Loucy (cell line): ENCODE data around the gene ABLIM1.

ENCODE experiments used
- H2AFZ ChIP-seq: fragments of 200-600 bp; sonication (generic); 2 replicates; pipeline ENCODE4 v1.6.0; 2016; ENCODE audit warnings: antibody characterized with exemption, mild to moderate bottlenecking, low read length, moderate library complexity
- H3F3A ChIP-seq: fragments of 200-600 bp; 2 replicates; pipeline ENCODE4 v1.6.0; 2016; ENCODE audit warnings: antibody characterized with exemption, low read depth, mild to moderate bottlenecking
- H3K27me3 ChIP-seq: fragments of 200-600 bp; sonication (generic); 2 replicates; pipeline ENCODE4 v1.6.1; 2014; ENCODE audit warnings: low read length, mild to moderate bottlenecking; ENCODE audit not compliant: insufficient read depth, poor library complexity, severe bottlenecking
- H3K36me3 ChIP-seq: fragments of 200-600 bp; sonication (generic); 2 replicates; pipeline ENCODE4 v1.6.1; 2016; ENCODE audit warnings: low read length; ENCODE audit not compliant: insufficient read depth
- H3K4me1 ChIP-seq: fragments of 200-600 bp; sonication (generic); 2 replicates; pipeline ENCODE4 v1.5.1; 2014; ENCODE audit warnings: low read length, mild to moderate bottlenecking; ENCODE audit not compliant: insufficient read depth, poor library complexity, severe bottlenecking
- H3K4me2 ChIP-seq: fragments of 200-600 bp; sonication (generic); 2 replicates; pipeline ENCODE4 v1.6.0; 2014; ENCODE audit warnings: antibody characterized with exemption, low read length, low read depth, mild to moderate bottlenecking; ENCODE audit not compliant: poor library complexity, severe bottlenecking
- H3K4me3 ChIP-seq: fragments of 200-600 bp; sonication (generic); 2 replicates; pipeline ENCODE4 v1.5.1; 2014; ENCODE audit warnings: low read length, mild to moderate bottlenecking, mixed read lengths; ENCODE audit not compliant: poor library complexity, severe bottlenecking
- H3K79me2 ChIP-seq: fragments of 200-600 bp; sonication (generic); 2 replicates; pipeline ENCODE4 v1.6.1; 2014; ENCODE audit warnings: low read length; ENCODE audit not compliant: insufficient read depth
- H3K9ac ChIP-seq: fragments of 200-600 bp; sonication (generic); 2 replicates; pipeline ENCODE4 v1.6.0; 2014; ENCODE audit warnings: mild to moderate bottlenecking, low read depth, low read length, moderate library complexity; ENCODE audit not compliant: poor library complexity, severe bottlenecking
- H3K9me2 ChIP-seq: fragments of 200-600 bp; sonication (generic); replicated peaks from 2 replicates; pipeline ENCODE4 v1.6.1; 2016; ENCODE audit warnings: low read depth, low read length, mixed read lengths
- H3K9me3 ChIP-seq: fragments of 200-600 bp; sonication (generic); 2 replicates; pipeline ENCODE4 v1.6.1; 2014; ENCODE audit warnings: mild to moderate bottlenecking, antibody characterized with exemption, low read length, low read depth; ENCODE audit not compliant: insufficient read depth
- H4K20me1 ChIP-seq: fragments of 200-600 bp; sonication (generic); 2 replicates; pipeline ENCODE4 v1.6.0; 2014; ENCODE audit warnings: antibody characterized with exemption, low read length, mild to moderate bottlenecking; ENCODE audit not compliant: insufficient read depth, poor library complexity, severe bottlenecking
- CTCF ChIP-seq: fragments of 200-600 bp; sonication (generic); conservative IDR thresholded peaks from 2 replicates; pipeline ENCODE4 v1.5.1; 2014; ENCODE audit warnings: mild to moderate bottlenecking, antibody characterized with exemption, low read length
- EZH2phosphoT487 ChIP-seq: fragments of 200-600 bp; IDR thresholded peaks from 2 replicates; pipeline ENCODE4 v1.6.1; 2018; ENCODE audit warnings: antibody characterized with exemption, mild to moderate bottlenecking, moderate library complexity, borderline replicate concordance

The ABLIM1 gene

GRCh38 chr10:114652402-114653368 lies 5.4 kb downstream of the ABLIM1 start:
- H3K79me2 ChIP-seq, result peaks cover 71% of the 10 kb centered on the region
- H3K9ac ChIP-seq, result no peak overlapping the region
- H2AFZ ChIP-seq, result no peak overlapping the region
- no peak overlapping the region for H3K4me2 ChIP-seq
- H3K4me1 ChIP-seq, result peaks cover 35% of the 10 kb centered on the region
- no peaks in the 10 kb centered on the region for H3K9me2 ChIP-seq
- H4K20me1 ChIP-seq, result peaks cover 49% of the 10 kb centered on the region
- peaks cover 31% of the 10 kb centered on the region; the same call in 1 of the 2 replicates for H3K36me3 ChIP-seq
- H3K27me3 ChIP-seq, result no peaks in the 10 kb centered on the region
- H3K9me3 ChIP-seq, result no peaks in the 10 kb centered on the region
- no peaks in the 10 kb centered on the region for H3F3A ChIP-seq
- H3K4me3 ChIP-seq, result no peak overlapping the region
- TF ChIP-seq CTCF (no peak), EZH2phosphoT487 (no peak)

- Histone ChIP-seq H3K4me1 (peaks cover 44% of the 10 kb centered on the region), H3F3A (no peaks in the 10 kb centered on the region), H4K20me1 (peaks cover 54% of the 10 kb centered on the region), H2AFZ (no peak overlapping the region), H3K4me3 (no peak overlapping the region), H3K36me3 (peaks cover 26% of the 10 kb centered on the region; the same call in 1 of the 2 replicates), H3K4me2 (no peak overlapping the region), H3K27me3 (no peaks in the 10 kb centered on the region), H3K9ac (no peak overlapping the region), H3K79me2 (peaks cover 69% of the 10 kb centered on the region), H3K9me3 (no peaks in the 10 kb centered on the region), H3K9me2 (no peaks in the 10 kb centered on the region)
- no peak for TF ChIP-seq CTCF
- TF ChIP-seq EZH2phosphoT487, result no peak
Measured at GRCh38 chr10:114650831-114651230, 7.2 kb downstream of the ABLIM1 start.

GRCh38 chr10:114650266-114650665 lies 7.8 kb downstream of the ABLIM1 start:
- Histone ChIP-seq H4K20me1 (peaks cover 59% of the 10 kb centered on the region), H3K4me3 (no peak overlapping the region), H3K4me1 (peaks cover 47% of the 10 kb centered on the region), H3K4me2 (no peak overlapping the region), H3K79me2 (peaks cover 70% of the 10 kb centered on the region), H3K9ac (no peak overlapping the region), H3K9me3 (no peaks in the 10 kb centered on the region), H2AFZ (no peak overlapping the region), H3K36me3 (peaks cover 21% of the 10 kb centered on the region; the same call in 1 of the 2 replicates), H3F3A (no peaks in the 10 kb centered on the region), H3K27me3 (no peaks in the 10 kb centered on the region), H3K9me2 (no peaks in the 10 kb centered on the region)
- TF ChIP-seq CTCF (no peak), EZH2phosphoT487 (no peak)
